Measurements from ENCODE around the gene MAP2K5.

The MAP2K5 gene

DNA sequence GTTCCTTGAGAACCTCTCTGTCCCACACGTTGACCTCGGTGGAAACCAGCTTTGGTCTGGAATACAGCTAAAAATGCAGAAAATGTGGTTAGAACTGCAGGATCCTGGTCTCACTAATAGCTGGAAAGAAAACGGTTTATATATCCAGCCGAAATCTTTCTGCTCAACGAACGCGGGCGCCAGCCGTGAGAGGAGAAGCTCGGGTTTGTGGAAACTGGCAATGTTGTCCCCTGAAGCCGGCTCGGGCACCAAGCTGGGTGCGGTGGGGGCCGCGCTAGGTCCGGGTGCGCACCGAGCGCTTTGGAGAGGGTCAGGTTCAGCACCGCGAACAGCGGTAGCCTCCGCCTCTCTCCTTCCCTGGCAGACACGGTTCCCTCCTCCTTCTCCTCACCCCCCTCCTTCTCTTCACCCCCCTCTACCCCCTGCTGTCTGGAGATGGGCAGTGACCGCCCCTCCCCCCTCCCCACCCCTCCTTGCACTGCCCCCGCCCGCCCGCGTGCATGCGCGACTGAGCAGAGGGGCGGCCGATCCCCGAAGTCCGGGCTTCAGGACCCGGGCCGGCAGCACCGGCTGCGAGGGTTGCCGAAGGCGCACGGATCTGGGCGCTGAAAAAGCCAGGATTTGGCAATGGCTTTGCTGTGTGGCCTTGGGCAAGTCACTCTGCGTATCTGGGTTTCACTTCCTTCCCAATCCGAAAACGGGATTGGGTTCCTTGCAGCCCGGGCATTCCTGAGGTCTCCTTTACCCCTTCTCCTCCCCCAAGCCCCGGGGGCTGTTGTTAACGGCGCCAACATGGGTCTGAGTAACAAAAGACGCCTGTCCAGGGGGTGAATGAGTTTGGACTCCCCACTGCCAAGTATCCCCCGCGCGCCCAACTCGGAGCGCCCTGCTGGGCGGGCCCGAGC lies 282.7 kb downstream of the MAP2K5 start, which contains the start of gene SKOR1:
TSS of gene SKOR1 (plus strand) at position 534 of the 905 bp plus-strand sequence. CDS start at position 628, 94 bp downstream.
- peaks cover 15% of the 10 kb centered on the region for H3K27me3 ChIP-seq (replicated peaks; ENCODE audit: control insufficient read depth, insufficient read depth, low read length)
- H3K36me3 ChIP-seq (ENCODE audit: control insufficient read depth, insufficient read depth, low read length): no peaks in the 10 kb centered on the region
- no peak for DNase-seq (ENCODE audit: extremely low read depth, insufficient read length)
- TF ChIP-seq, protein P1, sequence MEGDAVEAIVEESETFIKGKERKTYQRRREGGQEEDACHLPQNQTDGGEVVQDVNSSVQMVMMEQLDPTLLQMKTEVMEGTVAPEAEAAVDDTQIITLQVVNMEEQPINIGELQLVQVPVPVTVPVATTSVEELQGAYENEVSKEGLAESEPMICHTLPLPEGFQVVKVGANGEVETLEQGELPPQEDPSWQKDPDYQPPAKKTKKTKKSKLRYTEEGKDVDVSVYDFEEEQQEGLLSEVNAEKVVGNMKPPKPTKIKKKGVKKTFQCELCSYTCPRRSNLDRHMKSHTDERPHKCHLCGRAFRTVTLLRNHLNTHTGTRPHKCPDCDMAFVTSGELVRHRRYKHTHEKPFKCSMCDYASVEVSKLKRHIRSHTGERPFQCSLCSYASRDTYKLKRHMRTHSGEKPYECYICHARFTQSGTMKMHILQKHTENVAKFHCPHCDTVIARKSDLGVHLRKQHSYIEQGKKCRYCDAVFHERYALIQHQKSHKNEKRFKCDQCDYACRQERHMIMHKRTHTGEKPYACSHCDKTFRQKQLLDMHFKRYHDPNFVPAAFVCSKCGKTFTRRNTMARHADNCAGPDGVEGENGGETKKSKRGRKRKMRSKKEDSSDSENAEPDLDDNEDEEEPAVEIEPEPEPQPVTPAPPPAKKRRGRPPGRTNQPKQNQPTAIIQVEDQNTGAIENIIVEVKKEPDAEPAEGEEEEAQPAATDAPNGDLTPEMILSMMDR (IDR thresholded peaks at IDR 0.05; ENCODE audit: insufficient read depth, low read length, poor library complexity, severe bottlenecking): no peak
- no peak within 1 kb of the TSS for H3K4me3 ChIP-seq (replicated peaks; ENCODE audit: low read depth, low read length)

DNA sequence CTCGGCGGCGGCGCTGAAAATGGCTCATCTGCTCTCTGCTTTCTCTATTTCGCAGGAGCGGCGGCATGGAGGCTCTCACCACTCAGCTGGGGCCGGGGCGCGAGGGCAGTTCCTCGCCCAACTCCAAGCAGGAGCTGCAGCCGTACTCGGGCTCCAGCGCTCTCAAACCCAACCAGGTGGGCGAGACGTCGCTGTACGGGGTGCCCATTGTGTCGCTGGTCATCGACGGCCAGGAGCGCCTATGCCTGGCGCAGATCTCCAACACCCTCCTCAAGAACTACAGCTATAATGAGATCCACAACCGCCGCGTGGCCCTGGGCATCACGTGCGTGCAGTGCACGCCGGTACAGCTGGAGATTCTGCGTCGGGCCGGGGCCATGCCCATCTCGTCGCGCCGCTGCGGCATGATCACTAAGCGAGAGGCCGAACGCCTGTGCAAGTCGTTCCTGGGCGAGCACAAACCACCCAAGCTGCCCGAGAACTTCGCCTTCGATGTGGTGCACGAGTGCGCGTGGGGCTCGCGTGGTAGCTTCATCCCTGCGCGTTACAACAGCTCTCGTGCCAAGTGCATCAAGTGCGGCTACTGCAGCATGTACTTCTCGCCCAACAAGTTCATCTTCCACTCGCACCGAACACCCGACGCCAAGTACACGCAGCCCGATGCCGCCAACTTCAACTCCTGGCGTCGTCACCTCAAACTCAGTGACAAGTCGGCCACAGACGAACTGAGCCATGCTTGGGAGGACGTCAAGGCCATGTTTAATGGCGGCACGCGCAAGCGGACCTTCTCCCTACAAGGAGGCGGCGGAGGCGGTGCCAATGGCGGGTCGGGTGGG lies 283.6 kb downstream of the MAP2K5 start:
- H3K4me3 ChIP-seq (replicated peaks; ENCODE audit: low read depth, low read length): no peak overlapping the region
- H3K27me3 ChIP-seq (replicated peaks; ENCODE audit: control insufficient read depth, insufficient read depth, low read length): peaks cover 11% of the 10 kb centered on the region
- TF ChIP-seq, protein P1 (IDR thresholded peaks at IDR 0.05; ENCODE audit: insufficient read depth, low read length, poor library complexity, severe bottlenecking): no peak
- no peak for DNase-seq (ENCODE audit: extremely low read depth, insufficient read length)
- H3K36me3 ChIP-seq (ENCODE audit: control insufficient read depth, insufficient read depth, low read length): no peaks in the 10 kb centered on the region

DNA sequence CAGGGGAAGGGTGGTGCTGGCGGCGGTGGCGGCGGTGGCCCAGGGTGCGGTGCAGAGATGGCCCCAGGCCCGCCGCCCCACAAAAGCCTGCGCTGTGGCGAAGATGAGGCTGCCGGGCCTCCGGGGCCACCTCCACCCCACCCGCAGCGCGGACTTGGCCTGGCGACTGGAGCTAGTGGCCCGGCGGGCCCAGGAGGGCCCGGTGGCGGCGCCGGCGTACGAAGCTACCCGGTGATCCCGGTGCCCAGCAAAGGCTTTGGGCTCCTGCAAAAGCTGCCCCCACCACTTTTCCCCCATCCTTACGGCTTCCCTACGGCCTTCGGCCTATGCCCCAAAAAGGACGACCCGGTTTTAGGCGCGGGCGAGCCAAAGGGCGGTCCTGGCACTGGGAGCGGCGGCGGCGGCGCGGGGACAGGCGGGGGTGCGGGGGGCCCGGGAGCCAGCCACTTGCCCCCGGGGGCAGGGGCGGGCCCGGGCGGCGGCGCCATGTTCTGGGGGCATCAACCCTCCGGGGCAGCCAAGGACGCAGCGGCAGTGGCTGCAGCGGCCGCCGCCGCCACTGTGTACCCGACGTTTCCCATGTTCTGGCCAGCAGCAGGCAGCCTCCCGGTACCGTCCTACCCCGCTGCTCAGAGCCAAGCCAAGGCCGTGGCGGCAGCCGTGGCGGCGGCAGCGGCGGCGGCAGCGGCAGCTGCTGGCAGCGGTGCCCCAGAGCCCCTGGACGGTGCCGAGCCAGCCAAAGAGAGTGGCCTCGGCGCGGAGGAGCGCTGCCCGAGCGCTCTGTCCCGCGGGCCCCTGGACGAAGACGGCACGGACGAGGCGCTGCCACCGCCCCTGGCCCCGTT lies 284.4 kb downstream of the MAP2K5 start:
- H3K4me3 ChIP-seq (replicated peaks; ENCODE audit: low read depth, low read length): no peak overlapping the region
- peaks cover 7% of the 10 kb centered on the region for H3K27me3 ChIP-seq (replicated peaks; ENCODE audit: control insufficient read depth, insufficient read depth, low read length)
- H3K36me3 ChIP-seq (ENCODE audit: control insufficient read depth, insufficient read depth, low read length): no peaks in the 10 kb centered on the region
- TF ChIP-seq, protein P1 (IDR thresholded peaks at IDR 0.05; ENCODE audit: insufficient read depth, low read length, poor library complexity, severe bottlenecking): no peak
- DNase-seq (ENCODE audit: extremely low read depth, insufficient read length): no peak

DNA sequence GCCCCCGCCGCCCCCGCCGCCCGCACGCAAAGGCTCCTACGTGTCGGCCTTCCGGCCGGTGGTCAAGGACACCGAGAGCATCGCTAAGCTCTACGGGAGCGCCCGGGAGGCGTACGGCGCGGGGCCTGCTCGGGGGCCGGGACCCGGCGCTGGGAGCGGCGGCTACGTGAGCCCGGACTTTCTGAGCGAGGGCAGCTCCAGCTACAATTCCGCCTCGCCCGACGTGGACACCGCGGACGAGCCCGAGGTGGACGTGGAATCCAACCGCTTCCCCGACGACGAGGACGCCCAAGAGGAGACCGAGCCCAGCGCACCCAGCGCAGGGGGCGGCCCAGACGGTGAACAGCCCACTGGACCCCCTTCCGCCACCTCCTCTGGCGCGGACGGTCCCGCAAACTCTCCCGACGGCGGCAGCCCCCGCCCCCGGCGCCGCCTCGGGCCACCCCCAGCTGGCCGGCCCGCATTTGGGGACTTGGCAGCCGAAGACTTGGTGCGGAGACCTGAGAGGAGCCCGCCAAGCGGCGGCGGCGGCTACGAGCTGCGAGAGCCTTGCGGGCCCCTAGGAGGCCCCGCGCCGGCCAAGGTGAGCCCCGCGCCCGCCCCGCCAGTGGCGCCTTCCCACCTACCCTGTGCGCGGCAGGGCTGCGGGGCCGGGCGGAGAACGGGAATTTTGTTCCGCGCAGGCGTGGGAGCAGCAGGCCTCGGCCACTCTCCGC lies 285.2 kb downstream of the MAP2K5 start:
- Histone ChIP-seq H3K27me3 (replicated peaks; ENCODE audit: control insufficient read depth, insufficient read depth, low read length) (peaks cover 4% of the 10 kb centered on the region), H3K36me3 (ENCODE audit: control insufficient read depth, insufficient read depth, low read length) (no peaks in the 10 kb centered on the region), H3K4me3 (replicated peaks; ENCODE audit: low read depth, low read length) (no peak overlapping the region)
- TF ChIP-seq, protein P1 (IDR thresholded peaks at IDR 0.05; ENCODE audit: insufficient read depth, low read length, poor library complexity, severe bottlenecking): no peak
- no peak for DNase-seq (ENCODE audit: extremely low read depth, insufficient read length)
